Measurements from ENCODE around the gene VGLL4. TPM values are rescaled to one million over a fixed set of nuclear protein-coding genes. Genes with fewer than 3 reads are reported as not detected.

VGLL4 gene
- total RNA-seq, 1 donor from 2014 or later, result 141 TPM

DNA sequence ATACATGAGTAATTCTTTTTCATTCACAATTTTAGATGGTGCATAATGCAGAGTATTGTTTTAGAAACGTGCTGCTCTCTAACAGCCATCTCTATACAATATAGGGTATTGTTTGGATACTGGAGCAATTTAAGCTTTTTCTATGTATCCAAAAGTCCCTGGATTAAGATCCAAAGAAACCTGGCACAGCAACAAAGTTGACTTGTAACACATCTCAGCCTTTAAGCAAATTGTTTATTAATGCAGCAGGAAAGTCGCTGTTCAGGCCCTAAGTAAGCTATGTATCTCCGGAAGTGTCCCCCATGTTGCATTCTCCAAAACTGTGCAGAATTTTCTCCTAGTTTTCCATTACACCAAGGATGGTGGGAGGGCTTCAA is 7.3 kb downstream of the VGLL4 start:
- peaks cover 2% of the 10 kb centered on the region for H3K36me3 Mint-ChIP-seq (ENCODE audit: low read depth)
- H3K4me1 Mint-ChIP-seq (ENCODE audit: low read depth), result peaks cover 98% of the 10 kb centered on the region
- H3K4me3 Mint-ChIP-seq (ENCODE audit: unreplicated experiment), result peak overlapping the region; percentile 44
- DNase-seq (ENCODE audit: low spot score), result no peak
- peak overlapping the region; percentile 99 for H3K27ac Mint-ChIP-seq (ENCODE audit: unreplicated experiment)
- H3K27me3 Mint-ChIP-seq (ENCODE audit: low read depth), result no peaks in the 10 kb centered on the region
- TF ChIP-seq, protein P1, sequence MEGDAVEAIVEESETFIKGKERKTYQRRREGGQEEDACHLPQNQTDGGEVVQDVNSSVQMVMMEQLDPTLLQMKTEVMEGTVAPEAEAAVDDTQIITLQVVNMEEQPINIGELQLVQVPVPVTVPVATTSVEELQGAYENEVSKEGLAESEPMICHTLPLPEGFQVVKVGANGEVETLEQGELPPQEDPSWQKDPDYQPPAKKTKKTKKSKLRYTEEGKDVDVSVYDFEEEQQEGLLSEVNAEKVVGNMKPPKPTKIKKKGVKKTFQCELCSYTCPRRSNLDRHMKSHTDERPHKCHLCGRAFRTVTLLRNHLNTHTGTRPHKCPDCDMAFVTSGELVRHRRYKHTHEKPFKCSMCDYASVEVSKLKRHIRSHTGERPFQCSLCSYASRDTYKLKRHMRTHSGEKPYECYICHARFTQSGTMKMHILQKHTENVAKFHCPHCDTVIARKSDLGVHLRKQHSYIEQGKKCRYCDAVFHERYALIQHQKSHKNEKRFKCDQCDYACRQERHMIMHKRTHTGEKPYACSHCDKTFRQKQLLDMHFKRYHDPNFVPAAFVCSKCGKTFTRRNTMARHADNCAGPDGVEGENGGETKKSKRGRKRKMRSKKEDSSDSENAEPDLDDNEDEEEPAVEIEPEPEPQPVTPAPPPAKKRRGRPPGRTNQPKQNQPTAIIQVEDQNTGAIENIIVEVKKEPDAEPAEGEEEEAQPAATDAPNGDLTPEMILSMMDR (IDR thresholded peaks at IDR 0.05), result no peak
- no peaks in the 10 kb centered on the region for H3K9me3 Mint-ChIP-seq (ENCODE audit: low read depth)

DNA sequence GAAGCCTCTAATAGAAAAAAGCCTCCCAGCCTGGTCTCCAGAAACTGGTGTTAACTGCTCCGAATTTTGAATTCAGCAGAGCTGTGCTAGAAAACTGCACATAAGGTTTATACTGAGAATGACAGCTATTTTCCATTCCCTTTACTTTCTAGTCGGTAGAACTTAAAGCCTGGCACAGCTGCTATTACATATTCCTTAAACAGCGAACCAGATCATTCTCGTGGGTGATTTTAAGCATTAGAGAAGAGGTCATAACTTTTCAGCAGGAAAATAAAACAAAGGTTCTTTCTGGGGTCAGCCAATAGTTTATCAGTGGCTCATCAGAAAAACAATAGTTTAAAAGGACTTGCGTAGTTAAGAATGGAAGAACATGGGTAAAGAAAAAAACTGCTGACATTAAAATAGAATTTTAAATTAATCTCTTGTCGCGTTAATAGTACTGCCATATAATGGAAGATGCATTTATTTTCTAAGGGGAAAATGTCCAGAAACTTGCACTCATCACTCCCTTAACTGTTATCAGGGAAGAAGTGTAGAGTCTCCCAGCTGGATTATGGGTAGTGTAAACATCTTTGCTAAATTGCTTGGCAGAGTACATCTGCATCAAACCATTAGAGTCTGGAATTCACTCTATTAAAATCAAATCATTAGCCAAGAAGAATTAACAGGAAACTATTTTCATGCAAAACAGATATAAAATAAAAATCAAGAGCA is 7.9 kb downstream of the VGLL4 start:
- H3K27ac Mint-ChIP-seq (ENCODE audit: unreplicated experiment), result peak overlapping the region; percentile 55
- H3K4me1 Mint-ChIP-seq (ENCODE audit: low read depth), result peaks cover 99% of the 10 kb centered on the region
- no peaks in the 10 kb centered on the region for H3K9me3 Mint-ChIP-seq (ENCODE audit: low read depth)
- no peak for DNase-seq (ENCODE audit: low spot score)
- H3K4me3 Mint-ChIP-seq (ENCODE audit: unreplicated experiment), result peak overlapping the region; percentile 26
- H3K27me3 Mint-ChIP-seq (ENCODE audit: low read depth), result no peaks in the 10 kb centered on the region
- peaks cover 2% of the 10 kb centered on the region for H3K36me3 Mint-ChIP-seq (ENCODE audit: low read depth)
- TF ChIP-seq, protein P1 (IDR thresholded peaks at IDR 0.05), result no peak

DNA sequence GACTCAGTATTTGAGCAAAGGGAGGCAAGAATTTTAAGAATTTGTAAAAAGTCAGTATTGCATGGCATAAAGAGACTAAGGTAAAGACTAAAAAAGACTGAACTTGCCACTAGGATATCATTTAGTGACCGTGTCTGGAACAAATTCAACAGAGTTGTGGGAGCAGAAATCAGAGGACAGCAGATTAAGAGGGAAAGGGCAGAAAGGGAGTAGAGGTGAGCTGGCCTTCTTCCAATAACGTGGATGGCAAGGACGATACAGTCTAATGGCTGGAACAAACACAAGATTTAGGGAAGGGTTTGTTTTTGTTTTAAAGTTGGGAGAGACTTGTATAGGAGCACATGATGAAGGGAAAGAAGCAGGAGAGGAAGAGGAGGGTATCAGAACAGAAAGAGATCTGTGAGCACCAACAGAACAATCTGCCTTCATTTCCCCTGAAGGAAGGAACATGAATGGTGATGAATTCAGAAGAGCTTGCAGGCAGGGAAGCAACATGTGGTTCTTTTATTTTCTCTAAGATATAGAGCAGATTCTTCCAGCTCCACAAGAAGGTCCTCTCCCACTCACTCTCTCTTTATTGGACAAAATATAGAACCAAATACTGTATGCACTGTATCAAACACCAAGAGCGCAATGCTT is 8.6 kb downstream of the VGLL4 start:
- H3K27me3 Mint-ChIP-seq (ENCODE audit: low read depth), result no peaks in the 10 kb centered on the region
- H3K27ac Mint-ChIP-seq (ENCODE audit: unreplicated experiment), result peak overlapping the region; percentile 68
- TF ChIP-seq, protein P1 (IDR thresholded peaks at IDR 0.05), result no peak
- DNase-seq (ENCODE audit: low spot score), result no peak
- no peaks in the 10 kb centered on the region for H3K36me3 Mint-ChIP-seq (ENCODE audit: low read depth)
- H3K9me3 Mint-ChIP-seq (ENCODE audit: low read depth), result no peaks in the 10 kb centered on the region
- H3K4me3 Mint-ChIP-seq (ENCODE audit: unreplicated experiment), result no peak overlapping the region
- H3K4me1 Mint-ChIP-seq (ENCODE audit: low read depth), result peaks cover 97% of the 10 kb centered on the region

DNA sequence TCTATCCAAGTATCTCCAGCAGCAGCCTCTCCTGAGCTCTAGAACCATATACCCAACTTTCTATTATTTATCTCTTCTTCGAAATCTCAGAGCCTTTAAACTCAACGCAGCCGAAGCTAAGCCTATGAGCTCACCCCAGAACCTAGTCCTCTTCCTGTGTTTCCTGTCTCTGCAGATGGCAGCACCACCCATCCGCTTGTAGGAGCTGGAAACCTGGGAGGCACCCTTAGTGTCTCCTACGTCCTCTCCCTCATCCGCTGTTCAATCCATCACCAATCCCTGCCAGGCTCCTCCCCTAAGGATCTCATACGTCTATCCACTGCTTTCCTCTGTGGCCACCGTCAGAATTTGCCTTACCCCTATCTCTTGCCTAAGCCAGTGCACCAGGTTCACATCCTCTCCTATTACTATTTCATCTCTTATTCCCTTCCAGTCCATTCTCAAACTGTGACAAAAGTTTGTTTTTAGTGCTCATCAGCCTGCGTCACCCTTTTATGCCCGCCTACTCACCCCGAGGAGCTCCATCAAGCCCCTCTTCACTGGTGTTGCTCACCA is 9.6 kb downstream of the VGLL4 start:
- no peaks in the 10 kb centered on the region for H3K36me3 Mint-ChIP-seq (ENCODE audit: low read depth)
- peaks cover 97% of the 10 kb centered on the region for H3K4me1 Mint-ChIP-seq (ENCODE audit: low read depth)
- H3K27ac Mint-ChIP-seq (ENCODE audit: unreplicated experiment), result peak overlapping the region; percentile 68
- no peaks in the 10 kb centered on the region for H3K9me3 Mint-ChIP-seq (ENCODE audit: low read depth)
- H3K27me3 Mint-ChIP-seq (ENCODE audit: low read depth), result no peaks in the 10 kb centered on the region
- H3K4me3 Mint-ChIP-seq (ENCODE audit: unreplicated experiment), result no peak overlapping the region
- no peak for DNase-seq (ENCODE audit: low spot score)
- TF ChIP-seq, protein P1 (IDR thresholded peaks at IDR 0.05), result no peak

DNA sequence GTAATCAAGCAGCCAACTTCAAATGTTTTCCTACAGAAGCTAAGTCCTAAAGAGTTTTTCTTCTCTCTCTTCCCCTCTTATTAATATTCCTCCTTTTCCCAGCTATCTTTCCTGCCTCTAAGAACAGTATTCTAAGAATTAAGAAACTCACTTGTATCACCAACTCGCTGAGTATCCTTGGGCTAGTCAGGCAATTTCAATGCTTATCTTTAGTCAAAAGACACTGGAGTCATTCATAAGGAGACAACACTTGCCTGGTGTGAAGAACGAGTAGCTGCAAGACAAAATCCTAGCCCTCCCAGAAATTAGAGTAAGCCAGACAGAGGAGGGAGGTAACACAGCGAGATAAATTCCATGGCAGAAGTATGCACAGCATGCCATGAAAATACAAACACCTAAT is 10.7 kb downstream of the VGLL4 start:
- Mint-ChIP-seq H3K4me3 (ENCODE audit: unreplicated experiment) (no peak overlapping the region), H3K4me1 (ENCODE audit: low read depth) (peaks cover 92% of the 10 kb centered on the region)

More for the DNA sequence above, 10.7 kb downstream of the VGLL4 start:
- H3K27ac Mint-ChIP-seq (ENCODE audit: unreplicated experiment), result peak overlapping the region; percentile 86
- H3K9me3 Mint-ChIP-seq (ENCODE audit: low read depth), result no peaks in the 10 kb centered on the region
- H3K36me3 Mint-ChIP-seq (ENCODE audit: low read depth), result no peaks in the 10 kb centered on the region
- no peaks in the 10 kb centered on the region for H3K27me3 Mint-ChIP-seq (ENCODE audit: low read depth)
- DNase-seq (ENCODE audit: low spot score), result no peak
- TF ChIP-seq, protein P1 (IDR thresholded peaks at IDR 0.05), result no peak
